Neural cell (in vitro differentiated cells): ENCODE results near the gene SYCN.

Experiments
- CTCF ChIP-seq: fragments of 450-650 bp; IDR thresholded peaks from 2 replicates; pipeline ENCODE4 v1.5.1; 2014; ENCODE audit warnings: antibody characterized with exemption, mild to moderate bottlenecking, moderate library complexity; ENCODE audit not compliant: poor library complexity, severe bottlenecking
- POLR2AphosphoS5 ChIP-seq: IDR thresholded peaks from 2 replicates; pipeline ENCODE4 v1.6.1; 2012

- TF ChIP-seq CTCF (no peak), POLR2AphosphoS5 (no peak)
Observed at GRCh38 chr19:39197808-39198207, 6.3 kb downstream of the SYCN start.
